HG02938 (cell line): ENCODE data around the gene KMT5B.

Experiments
- ATAC-seq: cut with Tn5 transposase; IDR thresholded peaks from one replicate; pipeline ENCODE4 v1.9.1; 2021; ENCODE audit warnings: mild to moderate bottlenecking, moderate library complexity; ENCODE audit not compliant: unreplicated experiment

KMT5B gene

GRCh38 chr11:68146704-68147474 lies 66.2 kb downstream of the KMT5B start:
- ATAC-seq = no peak

DNA sequence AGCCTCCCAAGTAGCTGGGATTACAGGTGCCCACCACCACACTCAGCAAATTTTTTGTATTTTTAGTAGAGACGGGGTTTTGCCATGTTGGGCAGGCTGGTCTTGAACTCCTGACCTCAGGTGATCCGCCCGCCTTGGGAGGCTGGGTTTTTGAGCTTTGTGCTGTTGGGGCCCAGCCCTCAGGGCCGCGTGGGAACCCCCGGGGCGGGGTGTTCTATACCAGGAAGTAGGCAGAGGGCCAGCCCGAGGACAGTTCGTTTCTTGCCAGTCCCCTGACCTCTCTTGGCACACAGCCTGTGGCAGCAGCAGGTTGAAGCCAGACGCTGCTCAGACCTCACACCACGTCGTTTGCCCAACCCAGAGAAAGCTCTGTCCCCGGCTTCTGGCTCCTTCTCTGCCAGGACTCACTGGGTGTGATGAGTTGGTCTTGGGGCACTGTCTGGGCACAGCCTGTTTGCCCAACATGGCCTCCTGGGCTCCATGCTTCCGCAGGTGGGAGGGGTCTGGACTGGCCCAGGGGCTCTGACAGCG lies 67.0 kb downstream of the KMT5B start:
- ATAC-seq = no peak

DNA sequence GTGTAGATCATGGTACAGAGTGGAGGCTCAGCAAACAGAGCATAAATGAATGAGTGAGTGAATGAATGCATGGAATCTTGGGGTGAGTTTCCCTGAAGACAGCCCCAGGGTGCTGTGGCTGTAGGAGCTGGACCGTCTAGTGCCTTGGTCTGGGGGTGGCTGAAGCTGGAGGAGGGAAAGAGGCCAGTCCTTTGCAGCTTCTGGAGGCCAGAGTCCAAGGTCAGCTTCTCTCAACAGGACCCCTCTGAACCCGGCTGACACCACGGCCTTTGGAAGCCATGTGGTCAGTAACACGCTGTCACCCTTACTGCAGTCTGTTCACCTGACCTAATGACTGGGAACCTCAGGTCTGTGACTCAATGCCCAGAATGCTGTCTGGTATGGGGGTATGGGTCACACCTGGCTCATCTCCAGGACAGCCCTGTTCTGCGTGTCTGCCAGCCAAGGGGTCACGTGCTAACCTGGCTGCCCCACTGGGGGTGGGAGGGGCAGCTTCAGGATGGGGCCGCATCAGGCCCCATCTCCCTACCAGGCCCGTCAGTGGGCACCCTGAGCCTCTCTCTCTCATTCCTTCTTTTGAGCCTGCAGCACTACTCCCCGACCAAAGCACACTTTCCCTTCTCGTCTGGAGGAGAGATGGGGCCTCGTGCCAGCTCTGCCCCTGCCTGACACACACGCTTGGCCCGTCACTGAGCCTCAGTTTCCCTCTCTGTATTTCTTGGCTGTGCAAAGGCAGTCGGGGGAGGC lies 67.8 kb downstream of the KMT5B start:
- no peak for ATAC-seq

DNA sequence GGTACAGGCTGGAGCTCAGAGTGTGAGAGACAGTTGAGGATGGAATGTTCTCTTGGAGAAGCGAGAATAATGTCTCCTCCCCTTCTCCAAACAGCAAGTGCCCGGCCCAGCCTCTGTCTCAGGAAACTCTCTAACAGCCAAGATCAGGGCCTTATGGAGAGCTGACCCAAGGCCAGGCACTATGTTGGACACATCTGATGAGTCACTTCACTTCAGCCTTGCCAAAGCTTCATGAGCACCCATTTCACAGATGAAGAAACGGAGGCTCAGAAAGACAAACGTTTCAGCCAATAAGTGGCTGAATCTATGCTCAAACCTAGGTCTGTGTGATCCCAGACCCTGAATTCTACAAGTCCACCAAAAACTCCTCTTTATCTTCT lies 69.8 kb downstream of the KMT5B start:
- ATAC-seq = no peak

DNA sequence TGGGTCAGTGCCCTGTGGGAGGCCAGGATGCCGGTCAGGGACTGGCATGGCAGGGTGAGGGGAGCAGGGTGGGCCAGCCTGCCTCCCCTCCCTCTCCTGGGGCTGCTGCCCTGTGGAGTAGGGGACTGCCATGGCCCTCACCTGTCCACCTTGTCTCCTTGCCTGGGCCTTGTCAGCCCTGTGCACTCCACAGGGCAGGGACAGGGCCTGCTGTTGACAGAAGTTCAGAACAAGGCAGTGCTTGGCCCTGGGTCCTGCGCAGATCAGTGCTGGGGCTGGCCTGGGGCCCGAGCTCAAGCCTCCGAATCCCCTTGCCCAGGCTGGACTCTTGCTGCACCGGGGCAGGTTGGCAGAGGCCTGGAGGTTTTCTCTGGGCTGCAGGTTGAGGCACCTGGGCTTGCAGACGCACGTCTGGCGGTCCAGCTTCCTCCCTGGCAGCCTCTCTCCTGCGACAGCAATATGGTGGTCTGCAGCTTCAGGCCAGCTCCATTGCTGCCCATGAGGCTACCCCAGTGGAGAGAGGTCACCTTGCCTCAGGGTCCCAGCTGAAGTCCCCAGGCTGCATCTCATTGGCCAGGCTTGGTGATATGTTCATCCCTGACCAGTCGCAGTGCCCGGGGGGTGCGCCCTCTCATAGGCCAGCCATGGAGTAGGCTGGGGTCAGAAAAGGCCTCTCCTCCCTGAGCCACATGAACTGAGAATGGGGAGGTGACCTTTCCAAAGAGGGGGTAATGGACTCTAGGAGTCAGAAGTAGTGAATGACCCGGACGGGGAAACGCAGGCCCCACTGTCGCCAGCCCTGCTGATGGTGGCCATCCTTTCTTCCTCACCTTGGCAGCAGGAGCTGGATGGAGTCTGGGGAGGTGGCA lies 70.4 kb downstream of the KMT5B start:
- ATAC-seq = no peak

GRCh38 chr11:68142028-68142412 lies 71.1 kb downstream of the KMT5B start:
- ATAC-seq = no peak

DNA sequence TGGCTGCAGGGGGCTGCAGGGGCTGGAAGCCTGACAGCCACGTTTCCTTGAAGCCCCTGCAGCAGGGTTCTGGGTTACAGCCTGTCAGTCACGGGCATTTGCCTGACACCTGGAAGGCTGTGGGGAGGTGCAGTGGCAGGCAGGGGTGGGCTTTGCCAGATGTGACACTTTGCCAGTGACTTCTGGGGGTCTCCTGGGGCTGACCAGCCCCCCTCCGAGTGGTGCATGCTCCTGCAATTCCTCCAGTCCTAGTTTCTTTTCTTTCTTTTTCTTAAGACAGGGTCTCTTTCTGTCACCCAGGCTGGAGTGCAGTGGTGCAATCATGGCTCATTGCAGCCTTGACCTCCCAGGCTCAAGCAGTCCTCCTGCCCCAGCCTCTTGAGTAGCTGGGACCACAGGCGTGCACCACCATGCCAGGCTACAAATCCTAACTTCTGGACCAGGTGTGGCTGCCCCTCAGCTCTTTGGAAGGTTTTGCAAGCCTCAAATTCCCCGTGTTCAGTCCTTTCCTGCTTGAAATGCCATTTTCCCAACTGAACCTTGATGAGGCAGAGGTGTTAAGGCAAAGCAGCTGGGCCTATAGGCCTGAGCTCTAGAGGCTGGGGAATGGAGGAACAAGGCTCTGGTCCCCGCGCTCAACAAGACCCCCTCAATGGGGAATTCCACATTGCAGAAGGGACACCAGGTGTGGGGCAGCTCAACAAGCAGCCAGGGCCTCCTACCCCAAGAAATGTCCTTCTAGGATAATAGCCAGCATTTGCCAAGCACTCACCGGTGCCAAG lies 71.7 kb downstream of the KMT5B start:
- ATAC-seq = no peak

DNA sequence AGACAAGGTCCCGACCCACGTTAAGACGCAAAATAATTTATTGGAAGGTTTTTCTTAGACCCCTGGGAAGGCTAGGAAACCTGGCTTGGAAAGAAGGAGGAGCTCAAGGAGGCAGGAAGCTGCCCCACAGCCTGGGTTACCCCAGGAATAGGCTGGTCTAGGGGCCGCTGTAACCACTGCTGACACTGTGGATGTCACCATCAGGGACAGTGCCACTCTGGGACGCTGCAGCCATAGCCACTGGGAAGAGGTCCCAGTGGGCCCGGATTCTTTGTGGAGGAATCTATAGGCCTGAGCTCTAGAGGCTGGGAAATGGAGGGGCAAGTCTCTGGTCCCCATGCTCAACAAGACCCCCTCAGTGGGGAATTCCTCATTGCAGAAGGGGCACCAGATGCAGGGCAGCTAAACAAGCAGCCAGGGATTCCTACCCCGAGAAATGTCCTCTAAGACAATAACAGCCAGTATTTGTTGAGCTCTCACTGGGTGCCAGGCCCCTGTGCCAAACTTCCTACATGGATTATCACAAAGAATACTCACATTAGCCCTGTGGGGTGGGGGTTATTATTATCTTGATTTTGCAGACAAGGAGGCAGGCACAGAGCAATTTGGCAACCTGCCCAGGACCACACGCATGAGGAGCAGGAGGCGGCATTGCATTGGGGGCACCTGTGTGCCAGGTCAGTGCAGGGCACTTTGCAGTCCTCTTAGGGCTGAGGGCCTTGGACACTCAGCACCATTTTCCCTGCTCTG lies 72.4 kb downstream of the KMT5B start:
- no peak for ATAC-seq

DNA sequence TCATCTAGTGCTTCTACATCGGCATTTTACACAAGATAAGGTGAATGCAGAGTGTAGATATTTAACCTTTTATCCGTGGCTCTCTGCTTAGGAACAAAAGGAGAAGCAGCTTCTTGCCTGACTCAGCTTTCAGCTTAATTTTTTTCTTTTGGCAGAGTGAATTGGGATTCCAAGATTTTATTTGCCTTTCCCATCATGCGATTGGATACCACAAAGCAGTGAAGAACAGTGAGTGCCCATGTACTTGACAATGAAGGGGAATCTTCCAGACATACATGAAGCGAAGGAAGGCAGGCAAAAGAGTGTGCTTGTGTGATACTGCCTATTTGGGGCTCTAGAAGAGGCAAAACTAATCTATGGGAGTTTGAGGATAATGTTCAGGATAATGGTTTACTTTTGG lies 74.9 kb downstream of the KMT5B start:
- ATAC-seq = no peak

- ATAC-seq = no peak
These were observed 75.3 kb downstream of the KMT5B start for GRCh38 chr11:68137833-68138232.

DNA sequence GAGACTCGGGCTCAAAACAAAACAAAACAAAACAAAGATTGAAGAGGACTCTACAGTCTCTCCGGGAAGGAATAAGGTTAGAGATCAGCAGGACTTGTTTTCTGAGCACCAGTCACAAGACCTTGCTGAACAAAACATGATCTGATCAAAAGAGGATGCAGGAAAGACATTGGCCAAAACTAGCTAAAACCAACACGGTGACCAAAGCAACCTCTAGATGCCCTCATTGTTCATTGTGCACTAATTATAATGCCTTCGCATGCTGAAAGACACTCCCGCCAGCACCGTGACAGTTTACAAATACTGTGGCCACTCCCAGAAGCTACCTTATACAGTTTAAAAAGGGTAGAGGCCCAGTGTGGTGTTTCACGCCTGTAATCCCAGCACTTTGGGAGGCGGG lies 76.2 kb downstream of the KMT5B start:
- ATAC-seq = no peak

- no peak for ATAC-seq
These were observed 77.9 kb downstream of the KMT5B start for GRCh38 chr11:68135161-68135560.

DNA sequence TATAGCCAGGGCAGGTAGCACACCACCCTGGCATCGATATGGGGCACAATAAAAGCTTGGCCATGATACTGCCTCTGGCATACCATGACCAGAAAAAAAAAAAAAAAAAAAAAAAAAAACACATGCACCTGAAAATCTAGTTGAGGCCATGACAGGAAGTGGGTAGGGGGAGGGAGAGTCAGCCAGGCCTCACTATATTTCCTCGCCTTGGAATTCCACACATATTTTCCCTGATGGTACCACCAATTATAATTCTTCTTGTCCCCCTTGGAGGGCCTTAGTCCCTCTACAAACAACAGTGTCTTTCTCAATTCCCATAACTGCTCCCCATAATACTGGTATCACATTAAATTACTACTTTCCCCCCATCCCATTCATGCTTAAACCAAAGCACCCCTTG lies 79.3 kb downstream of the KMT5B start:
- ATAC-seq = no peak

- no peak for ATAC-seq
These were observed 83.0 kb downstream of the KMT5B start for GRCh38 chr11:68130121-68130520.

GRCh38 chr11:68128682-68129327 lies 84.3 kb downstream of the KMT5B start:
- no peak for ATAC-seq

DNA sequence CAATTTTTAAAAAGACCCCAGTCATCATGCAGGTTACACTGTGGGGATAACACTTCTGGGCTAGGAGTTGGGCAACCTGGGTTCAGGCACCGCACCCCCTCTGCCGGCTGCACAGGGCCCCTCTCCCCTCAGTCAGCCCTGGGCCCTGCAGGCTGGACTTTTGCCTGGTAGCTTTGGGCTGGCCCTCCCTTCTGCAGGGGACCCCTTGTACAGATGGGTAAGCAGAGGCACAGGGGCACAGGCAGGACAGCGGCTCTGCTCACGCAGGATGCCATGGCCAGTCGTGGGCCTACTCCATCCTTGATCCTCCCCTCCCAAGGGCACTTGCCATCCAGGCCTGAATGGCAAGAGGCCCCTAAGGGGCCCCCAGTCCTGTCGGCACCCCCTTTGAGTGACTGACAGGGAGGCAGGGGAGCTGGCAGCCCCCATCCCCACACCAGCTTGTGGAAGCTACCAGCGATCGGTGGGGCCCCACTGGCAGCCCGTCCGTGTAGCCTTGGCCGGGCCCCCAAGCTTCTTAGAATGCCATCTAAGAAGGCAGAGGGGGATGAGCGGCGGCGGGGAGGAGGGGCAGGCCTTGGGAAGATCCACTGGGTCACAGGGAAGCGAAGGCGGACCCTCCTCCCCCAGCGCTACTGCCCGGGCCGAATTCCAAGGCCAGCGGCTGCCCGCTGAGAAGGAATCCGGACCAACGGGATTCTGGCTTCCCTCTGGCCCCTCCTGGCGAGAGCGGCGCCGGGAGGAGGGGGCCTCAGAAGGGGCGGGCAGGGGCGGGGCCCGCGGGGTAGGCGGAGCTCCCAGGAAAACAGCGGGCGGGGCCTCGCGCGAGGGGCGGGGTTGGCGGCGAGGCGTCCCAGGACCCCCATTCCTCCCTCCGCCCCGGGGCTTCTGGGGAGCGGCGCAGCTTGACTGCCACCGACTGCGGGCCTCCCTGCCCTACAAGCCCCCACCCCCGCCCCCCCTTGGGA lies 85.1 kb downstream of the KMT5B start:
- no peak for ATAC-seq

GRCh38 chr11:68125164-68125563 lies 87.9 kb downstream of the KMT5B start:
- no peak for ATAC-seq

- no peak for ATAC-seq
These were observed 90.1 kb downstream of the KMT5B start for GRCh38 chr11:68122936-68123539.
